Activated T-cell treated with anti-CD3 and anti-CD28 coated beads for 1 hour (primary cell): ENCODE measurements around the gene LTB.
A peak's percentile ranks its signal among the peaks of the same experiment; 100 is the strongest.

ENCODE experiments used
- DNase-seq: peaks from one replicate; pipeline ENCODE4 v3.0.0-alpha.2; 2020; ENCODE audit warnings: low read depth

The LTB gene

DNA sequence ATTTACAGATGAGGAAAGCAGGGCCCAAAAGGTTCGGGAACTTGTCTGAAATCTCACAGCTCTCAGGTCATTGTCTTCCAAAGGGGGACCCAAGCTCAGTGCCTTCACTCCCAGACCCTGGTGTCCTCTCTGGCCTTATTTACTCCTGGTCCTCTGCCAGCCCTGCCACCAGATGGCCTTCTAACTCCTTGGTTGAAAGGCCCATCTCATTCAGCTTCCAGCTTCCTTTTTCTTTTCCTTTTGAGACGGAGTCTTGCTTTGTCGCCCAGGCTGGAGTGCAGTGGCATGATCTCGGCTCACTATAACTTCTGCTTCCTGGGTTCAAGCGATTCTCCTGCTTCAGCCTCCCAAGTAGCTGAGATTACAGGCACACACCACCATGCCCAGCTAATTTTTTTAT is 30.9 kb downstream of the LTB start:
- peak; percentile 47 for DNase-seq

DNA sequence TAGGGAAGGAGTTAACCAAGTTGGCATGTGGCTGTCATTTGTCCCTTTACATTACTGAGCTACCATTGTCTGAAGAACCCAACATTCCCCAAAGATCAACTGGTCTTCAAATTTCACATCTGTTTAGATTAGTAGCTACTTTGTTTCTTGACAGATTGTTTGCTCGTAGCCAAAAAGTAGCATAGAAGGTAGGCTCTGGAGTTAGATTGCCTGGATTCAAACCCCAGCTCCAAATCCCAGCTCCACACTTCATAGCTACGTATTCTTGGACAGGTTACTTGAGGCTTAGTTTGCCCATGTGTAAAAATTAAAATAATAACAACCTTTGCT is 33.7 kb downstream of the LTB start:
- DNase-seq = no peak

DNA sequence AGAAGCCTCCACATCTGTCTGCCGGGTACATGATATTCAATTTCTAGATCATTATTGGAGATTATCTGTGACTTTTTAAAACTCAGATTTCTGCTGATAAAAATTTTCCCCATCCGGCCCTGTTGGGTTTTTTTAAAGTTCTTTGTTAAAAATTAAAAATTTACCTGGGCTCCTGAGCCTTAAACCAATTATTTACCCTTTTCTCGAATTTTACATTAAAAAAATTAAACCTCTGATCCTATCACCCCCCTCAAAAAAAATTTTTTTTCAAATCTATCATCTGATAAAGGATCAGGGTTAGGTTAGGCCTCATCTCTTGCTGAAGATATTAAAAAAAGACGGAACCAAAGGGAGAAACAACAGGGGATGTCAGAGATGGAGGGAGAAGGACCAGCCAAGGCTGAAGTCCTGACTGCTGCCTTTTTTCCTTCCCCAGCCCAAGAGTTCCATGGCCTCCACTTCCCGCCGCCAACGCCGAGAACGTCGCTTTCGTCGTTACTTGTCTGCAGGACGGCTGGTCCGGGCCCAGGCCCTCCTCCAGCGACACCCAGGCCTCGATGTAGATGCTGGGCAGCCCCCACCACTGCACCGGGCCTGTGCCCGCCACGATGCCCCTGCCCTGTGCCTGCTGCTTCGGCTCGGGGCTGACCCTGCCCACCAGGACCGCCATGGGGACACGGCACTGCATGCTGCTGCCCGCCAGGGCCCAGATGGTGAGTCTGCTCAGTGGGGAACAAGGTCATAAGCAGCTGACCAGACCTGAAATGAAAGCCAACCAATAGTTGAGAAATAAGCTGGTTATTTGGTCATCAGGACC is 34.3 kb downstream of the LTB start:
- no peak for DNase-seq

GRCh38 chr6:31546958-31547726 is 35.1 kb downstream of the LTB start, which contains the start of gene NFKBIL1:
Gene NFKBIL1 (plus strand): TSS chr6:31547608. CDS start chr6:31547695, 87 bp downstream.
- peak; percentile 79 for DNase-seq

DNA sequence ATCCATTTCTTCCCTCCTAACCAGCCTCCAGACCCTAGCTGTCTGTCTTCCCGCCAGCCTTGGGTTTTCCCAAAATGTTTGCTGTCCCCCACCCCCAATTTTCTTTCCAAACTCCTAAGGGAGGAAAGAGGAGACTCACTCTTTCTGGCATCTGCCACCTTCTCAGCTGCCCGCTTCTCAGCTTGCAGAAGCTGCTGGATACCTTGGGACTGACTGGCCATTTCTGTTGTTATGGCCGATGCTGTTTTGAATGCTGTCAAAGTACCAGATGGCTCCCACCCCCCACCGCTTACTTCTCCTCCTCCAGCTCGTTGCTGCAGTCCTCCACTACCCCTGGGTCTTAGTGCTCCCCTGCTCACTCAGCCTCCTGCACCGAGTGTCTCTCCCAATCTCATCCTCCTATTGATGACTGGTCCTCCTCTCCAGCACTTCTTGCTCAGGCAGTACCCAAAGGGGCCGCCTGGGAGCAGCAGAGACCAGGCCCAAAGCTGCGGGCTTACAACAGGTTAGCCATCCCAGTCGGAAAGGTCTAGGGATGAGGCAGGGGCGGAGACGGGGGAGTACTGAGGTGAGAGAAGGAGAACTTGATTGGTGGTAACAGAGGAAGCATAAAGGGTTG is 35.8 kb downstream of the LTB start, which contains the start of gene ATP6V1G2:
Gene ATP6V1G2, minus strand, starts transcription at position 270 of the 619 bp plus-strand sequence. Its CDS starts 49 bp downstream, at position 221.
- peak; percentile 73 for DNase-seq

- DNase-seq = no peak
These were observed 36.9 kb downstream of the LTB start for GRCh38 chr6:31545291-31545690.

- DNase-seq = no peak
These were observed 37.5 kb downstream of the LTB start for GRCh38 chr6:31544676-31545075.

- DNase-seq = no peak
These were observed 38.6 kb downstream of the LTB start for GRCh38 chr6:31543639-31544038.

DNA sequence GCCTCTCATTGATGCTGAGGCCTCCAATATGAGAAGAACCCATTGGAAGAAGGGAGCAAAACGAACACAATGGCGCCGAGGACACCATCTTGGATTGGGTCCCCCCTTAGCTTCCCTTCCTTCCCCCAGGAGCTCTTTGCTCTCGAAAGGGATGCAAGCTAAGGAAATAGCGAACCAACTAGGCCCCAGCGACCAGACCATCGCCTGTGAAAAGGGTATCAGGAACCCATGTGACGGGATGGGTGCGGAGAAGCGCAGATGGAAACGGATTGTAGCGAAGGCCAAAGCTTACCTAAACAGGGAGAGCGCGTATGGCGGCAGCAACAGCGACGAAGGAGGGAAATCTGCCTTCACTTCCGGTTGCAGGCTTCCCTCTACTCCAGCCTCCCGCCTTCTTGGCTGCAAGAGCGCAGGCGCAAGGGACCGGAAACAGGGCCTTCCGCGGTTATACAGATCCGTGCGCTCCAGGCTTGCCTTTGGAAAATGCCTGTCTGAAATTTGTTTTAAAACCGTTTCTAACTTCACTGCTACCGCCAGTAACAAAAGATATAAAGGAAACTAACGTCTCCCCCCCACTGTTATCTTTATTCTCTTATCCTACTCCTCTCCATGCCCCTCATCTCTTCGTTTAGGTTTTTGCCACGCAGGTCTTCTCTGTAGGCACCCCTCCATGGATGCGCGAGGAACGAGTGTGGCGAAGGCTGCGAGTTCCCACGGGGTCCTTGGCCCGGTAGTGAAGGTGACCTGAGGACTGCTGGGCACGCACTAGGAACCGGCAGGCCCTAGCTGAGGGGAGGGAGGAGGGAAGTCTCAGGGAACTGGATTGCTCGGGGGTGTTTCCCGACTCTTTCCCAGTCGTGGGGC is 40.3 kb downstream of the LTB start, which contains the start of gene DDX39B:
Gene DDX39B, minus strand, starts transcription at position 346 of the 864 bp plus-strand sequence. CDS start 1,471 bp downstream, outside the sequence.
- peak; percentile 90 for DNase-seq

- peak; percentile 63 for DNase-seq
These were observed 41.1 kb downstream of the LTB start for GRCh38 chr6:31541059-31541657.

DNA sequence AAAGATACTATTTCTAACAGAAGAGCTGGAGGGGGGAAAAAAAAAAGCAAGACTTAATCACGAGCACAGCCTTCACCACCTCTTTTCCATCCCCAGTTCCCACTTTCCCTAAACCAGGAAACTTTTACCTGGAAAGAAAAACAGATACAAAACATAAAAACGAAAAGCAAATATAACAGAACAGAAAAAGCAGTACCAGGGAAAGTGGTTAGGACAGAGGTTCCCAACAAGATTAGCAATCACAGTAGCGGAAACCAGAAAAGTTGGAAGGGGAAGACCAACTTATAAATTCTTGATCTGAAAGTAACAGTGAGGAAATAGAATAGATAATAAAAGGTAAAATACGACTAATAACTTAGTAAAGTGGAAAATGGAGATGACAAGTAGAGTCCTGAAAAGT is 41.6 kb downstream of the LTB start:
- DNase-seq = no peak

GRCh38 chr6:31538805-31539400 is 43.3 kb downstream of the LTB start:
- DNase-seq = no peak

- no peak for DNase-seq
These were observed 46.5 kb downstream of the LTB start for GRCh38 chr6:31535538-31536324.

DNA sequence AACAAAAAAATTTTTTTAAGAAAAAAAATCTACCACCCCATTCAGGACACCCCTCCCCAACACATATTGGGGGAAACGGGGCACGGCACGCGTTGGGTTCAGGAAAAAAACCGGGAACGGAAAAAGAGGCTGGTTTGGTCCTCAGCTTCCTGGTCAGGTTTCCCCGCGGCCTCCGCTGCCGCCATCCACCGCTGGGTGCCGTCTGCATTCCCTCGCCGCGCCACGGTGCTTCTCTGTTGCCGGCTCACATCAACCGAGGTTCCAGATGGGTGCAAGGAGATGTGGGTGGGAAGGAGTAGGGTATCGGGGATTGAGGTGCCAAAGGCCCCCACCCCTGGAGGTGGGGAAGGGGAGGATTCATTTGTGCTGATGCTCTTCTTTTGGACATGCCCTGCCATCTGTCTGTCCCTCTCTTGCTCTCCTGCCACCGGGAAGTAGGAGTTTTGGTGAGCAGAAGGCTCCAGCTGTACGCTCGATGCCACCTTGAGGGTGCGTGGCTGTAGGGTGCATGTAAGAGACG is 47.6 kb downstream of the LTB start:
- no peak for DNase-seq

GRCh38 chr6:31534011-31534410 is 48.2 kb downstream of the LTB start:
- no peak for DNase-seq

GRCh38 chr6:31533455-31533841 is 48.8 kb downstream of the LTB start:
- DNase-seq = no peak

- DNase-seq = no peak
These were observed 49.4 kb downstream of the LTB start for GRCh38 chr6:31532644-31533454.

DNA sequence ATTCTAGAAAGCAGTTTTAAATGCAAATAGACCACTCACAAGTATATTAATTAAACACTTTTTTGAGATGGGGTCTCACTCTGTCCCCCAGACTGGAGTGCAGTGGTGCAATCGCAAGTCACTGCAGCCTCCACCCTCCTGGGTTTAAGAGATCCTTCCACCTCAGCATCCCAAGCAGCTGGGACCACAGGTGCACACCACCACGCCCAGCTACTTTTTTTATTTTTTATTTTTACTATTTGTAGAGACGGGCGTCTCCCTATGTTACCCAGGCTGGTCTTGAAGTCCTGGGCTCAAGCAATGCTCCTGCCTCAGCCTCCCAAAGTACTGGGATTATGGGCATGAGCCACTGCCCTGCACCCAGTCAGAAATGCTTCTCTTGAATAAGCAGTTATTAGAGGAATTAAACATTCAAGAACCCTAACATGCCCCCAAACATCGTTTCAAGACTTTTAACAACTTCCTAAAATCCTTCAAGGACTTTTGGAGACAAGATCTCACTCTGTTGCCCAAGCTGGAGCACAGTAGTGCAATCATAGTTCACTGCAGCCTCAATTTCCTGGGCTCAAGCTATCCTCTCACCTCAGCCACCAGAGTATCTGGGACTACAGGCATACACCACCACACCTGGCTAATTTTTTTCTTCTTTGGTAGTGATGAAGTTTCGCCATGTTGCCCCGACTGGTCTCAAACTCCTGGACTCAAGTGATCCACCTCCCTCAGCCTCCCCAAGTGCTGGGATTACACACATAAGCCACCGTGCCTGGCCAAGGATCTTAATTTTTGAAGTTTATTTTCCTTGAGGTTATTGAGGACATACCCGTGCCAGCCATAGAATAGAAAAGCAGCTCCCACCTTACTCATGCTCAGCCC is 50.2 kb downstream of the LTB start:
- DNase-seq = no peak
